Measurements from ENCODE around the gene NYAP1.

- TF ChIP-seq CTCF (IDR thresholded peaks at IDR 0.05) (no peak), POLR2A (IDR thresholded peaks at IDR 0.05) (no peak)
Observed at GRCh38 chr7:100452513-100452912, 31.2 kb upstream of the NYAP1 start.

Data from lower leg skin (tissue), 3 donors.